Measurements from ENCODE around the gene RABGGTA. TPM values are rescaled to one million over a fixed set of nuclear protein-coding genes. Genes with fewer than 3 reads are reported as not detected.
A peak's percentile ranks its signal among the peaks of the same experiment; 100 is the strongest.
"Not testable (repeated sequence)": the region's sequence is repeated elsewhere in the genome, so short reads cannot be mapped to it uniquely, and the experiment has no call there.

RABGGTA gene
- total RNA-seq, 2 donors from 2014 or later, result 61.0 to 68.3 TPM

GRCh38 chr14:24253936-24254335, 17.5 kb downstream of the RABGGTA start:
- Mint-ChIP-seq H3K27me3 (no peaks in the 10 kb centered on the region), H3K9me3 (no peaks in the 10 kb centered on the region), H3K4me3 (no peak overlapping the region), H3K27ac (no peak overlapping the region), H3K4me1 (peaks cover 15% of the 10 kb centered on the region), H3K36me3 (ENCODE audit: low read depth) (peaks cover 19% of the 10 kb centered on the region)
- ATAC-seq (replicated peaks), result no peak

DNA sequence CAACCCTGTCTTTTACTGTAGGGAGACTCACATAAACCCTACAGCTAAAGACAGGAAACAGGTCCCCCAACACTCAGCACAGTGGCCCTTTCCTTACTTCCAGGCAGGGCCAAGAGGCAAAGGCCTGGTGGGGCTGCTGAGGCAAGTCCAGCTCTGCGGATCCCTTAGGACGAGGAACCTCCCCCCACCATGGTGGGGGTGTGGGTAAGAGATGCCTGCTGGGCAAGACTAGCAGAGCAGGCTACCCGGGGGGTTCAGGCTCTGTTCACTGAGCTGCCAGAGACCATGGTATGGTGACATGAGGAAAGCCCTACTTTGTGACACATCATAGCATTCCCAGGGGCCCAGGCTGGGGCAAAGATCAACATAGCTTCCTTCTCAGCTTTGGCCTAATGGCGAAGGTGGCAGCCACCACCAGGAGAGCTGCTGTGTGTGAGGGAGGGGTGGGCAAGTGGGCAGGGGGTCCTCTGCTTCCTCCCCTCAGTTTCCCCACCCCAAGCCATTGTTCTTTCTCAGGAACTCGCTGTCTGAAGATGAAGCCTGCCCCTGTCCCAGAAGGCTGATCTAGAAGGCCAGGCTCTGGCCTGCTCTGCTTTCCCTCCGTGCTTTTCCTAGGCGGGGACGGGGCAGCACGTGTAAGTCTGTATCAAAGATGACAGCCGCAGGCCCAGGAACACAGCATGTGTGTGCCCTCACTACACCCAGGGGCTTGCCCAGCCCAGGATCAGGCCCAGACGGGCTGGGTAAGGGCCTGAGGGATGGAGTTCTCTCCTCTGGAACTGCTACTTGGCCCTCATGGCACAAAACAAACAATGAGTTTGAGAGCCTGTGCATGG, 18.9 kb downstream of the RABGGTA start:
- H3K4me1 Mint-ChIP-seq, result peaks cover 22% of the 10 kb centered on the region
- H3K4me3 Mint-ChIP-seq, result no peak overlapping the region
- H3K36me3 Mint-ChIP-seq (ENCODE audit: low read depth), result peaks cover 19% of the 10 kb centered on the region
- H3K27ac Mint-ChIP-seq, result no peak overlapping the region
- no peaks in the 10 kb centered on the region for H3K9me3 Mint-ChIP-seq
- ATAC-seq (replicated peaks), result no peak
- no peaks in the 10 kb centered on the region for H3K27me3 Mint-ChIP-seq

DNA sequence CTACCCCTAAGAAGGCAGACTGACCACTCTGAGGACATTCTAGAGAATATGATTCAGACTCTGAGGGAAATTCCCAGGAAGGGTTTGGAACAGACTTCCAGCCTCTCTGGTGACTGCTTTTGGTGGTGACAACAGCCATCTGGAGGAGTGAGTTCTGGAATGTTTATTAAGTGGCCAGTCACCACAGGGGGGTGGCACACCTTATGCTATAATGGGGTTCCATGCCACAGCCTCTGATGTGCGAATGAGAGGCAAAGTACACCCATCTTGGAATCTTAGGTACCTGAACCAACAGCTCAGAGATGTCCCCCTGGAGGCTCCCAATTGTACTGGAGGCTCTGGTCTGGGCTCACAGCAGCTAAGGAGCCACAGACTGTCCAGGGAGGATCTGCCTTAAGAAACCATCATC, 19.5 kb downstream of the RABGGTA start:
- Mint-ChIP-seq H3K9me3 (no peaks in the 10 kb centered on the region), H3K27ac (peak overlapping the region; percentile 29), H3K27me3 (no peaks in the 10 kb centered on the region), H3K4me3 (no peak overlapping the region), H3K36me3 (ENCODE audit: low read depth) (peaks cover 19% of the 10 kb centered on the region), H3K4me1 (peaks cover 28% of the 10 kb centered on the region)
- ATAC-seq (replicated peaks), result no peak

GRCh38 chr14:24250354-24250753, 21.0 kb downstream of the RABGGTA start:
- peak overlapping the region; percentile 12 for H3K4me3 Mint-ChIP-seq
- ATAC-seq (replicated peaks), result no peak
- peak overlapping the region; percentile 74 for H3K27ac Mint-ChIP-seq
- peaks cover 31% of the 10 kb centered on the region for H3K4me1 Mint-ChIP-seq
- H3K9me3 Mint-ChIP-seq, result no peaks in the 10 kb centered on the region
- H3K36me3 Mint-ChIP-seq (ENCODE audit: low read depth), result peaks cover 15% of the 10 kb centered on the region
- H3K27me3 Mint-ChIP-seq, result no peaks in the 10 kb centered on the region

GRCh38 chr14:24249230-24250021, 22.0 kb downstream of the RABGGTA start:
- no peaks in the 10 kb centered on the region for H3K27me3 Mint-ChIP-seq
- ATAC-seq (replicated peaks), result no peak
- H3K4me3 Mint-ChIP-seq, result no peak overlapping the region
- no peaks in the 10 kb centered on the region for H3K9me3 Mint-ChIP-seq
- peaks cover 13% of the 10 kb centered on the region for H3K36me3 Mint-ChIP-seq (ENCODE audit: low read depth)
- no peak overlapping the region for H3K27ac Mint-ChIP-seq
- H3K4me1 Mint-ChIP-seq, result peaks cover 31% of the 10 kb centered on the region

DNA sequence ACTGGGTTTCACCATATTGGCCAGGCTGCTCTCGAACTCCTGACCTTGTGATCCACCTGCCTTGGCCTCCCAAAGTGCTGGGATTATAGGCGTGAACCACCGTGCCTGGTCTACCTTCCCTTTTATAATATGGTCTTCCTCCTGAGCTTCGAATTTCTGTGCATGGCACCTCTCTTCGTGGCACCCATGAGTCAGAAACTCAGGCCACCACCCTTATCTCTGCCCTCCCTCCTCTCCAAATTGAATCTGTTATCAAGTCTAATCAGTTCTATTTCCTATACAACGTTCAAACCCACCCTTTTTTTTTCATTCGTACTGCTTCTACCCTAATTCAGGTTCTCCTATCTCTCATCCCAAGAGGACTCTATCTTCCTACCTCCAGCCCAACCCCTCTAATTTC, 24.0 kb downstream of the RABGGTA start:
- no peak for ATAC-seq (replicated peaks)
- no peaks in the 10 kb centered on the region for H3K9me3 Mint-ChIP-seq
- H3K27me3 Mint-ChIP-seq, result no peaks in the 10 kb centered on the region
- H3K36me3 Mint-ChIP-seq (ENCODE audit: low read depth), result peaks cover 2% of the 10 kb centered on the region
- H3K4me3 Mint-ChIP-seq, result peak overlapping the region; percentile 71
- H3K4me1 Mint-ChIP-seq, result peaks cover 31% of the 10 kb centered on the region
- H3K27ac Mint-ChIP-seq, result peak overlapping the region; percentile 91

DNA sequence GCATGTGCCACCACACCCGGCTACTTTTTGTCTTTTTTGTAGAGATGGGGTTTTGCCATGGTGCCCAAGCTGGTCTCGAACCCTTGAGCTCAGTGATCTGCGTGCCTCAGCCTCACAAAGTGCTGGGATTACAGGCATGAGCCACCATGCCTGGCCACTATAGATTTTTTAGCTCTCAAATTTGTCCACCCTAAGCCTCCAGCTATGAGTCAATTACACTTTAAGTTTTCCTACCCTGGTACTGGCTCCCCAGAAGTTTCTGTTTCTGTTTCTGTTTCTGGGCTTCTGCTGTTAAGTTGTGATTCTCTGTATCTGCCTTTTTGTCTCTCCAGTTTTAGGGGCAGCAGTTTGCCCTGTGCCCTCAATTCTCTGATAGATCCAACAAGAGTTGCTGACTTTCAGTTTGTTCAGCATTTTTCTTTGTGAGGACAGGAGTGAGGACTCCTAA, 24.6 kb downstream of the RABGGTA start:
- peak; percentile 28 for ATAC-seq (replicated peaks)
- Mint-ChIP-seq H3K36me3 (ENCODE audit: low read depth) (peaks cover 8% of the 10 kb centered on the region), H3K27me3 (no peaks in the 10 kb centered on the region), H3K9me3 (no peaks in the 10 kb centered on the region), H3K4me1 (peaks cover 31% of the 10 kb centered on the region), H3K4me3 (peak overlapping the region; percentile 71), H3K27ac (peak overlapping the region; percentile 91)

GRCh38 chr14:24245350-24245749, 26.0 kb downstream of the RABGGTA start:
- Mint-ChIP-seq H3K36me3 (ENCODE audit: low read depth) (peaks cover 18% of the 10 kb centered on the region), H3K4me1 (peaks cover 24% of the 10 kb centered on the region), H3K4me3 (peak overlapping the region; percentile 83)
- ATAC-seq (replicated peaks); H3K9me3 Mint-ChIP-seq; H3K27ac Mint-ChIP-seq; H3K27me3 Mint-ChIP-seq: not testable (repeated sequence)

DNA sequence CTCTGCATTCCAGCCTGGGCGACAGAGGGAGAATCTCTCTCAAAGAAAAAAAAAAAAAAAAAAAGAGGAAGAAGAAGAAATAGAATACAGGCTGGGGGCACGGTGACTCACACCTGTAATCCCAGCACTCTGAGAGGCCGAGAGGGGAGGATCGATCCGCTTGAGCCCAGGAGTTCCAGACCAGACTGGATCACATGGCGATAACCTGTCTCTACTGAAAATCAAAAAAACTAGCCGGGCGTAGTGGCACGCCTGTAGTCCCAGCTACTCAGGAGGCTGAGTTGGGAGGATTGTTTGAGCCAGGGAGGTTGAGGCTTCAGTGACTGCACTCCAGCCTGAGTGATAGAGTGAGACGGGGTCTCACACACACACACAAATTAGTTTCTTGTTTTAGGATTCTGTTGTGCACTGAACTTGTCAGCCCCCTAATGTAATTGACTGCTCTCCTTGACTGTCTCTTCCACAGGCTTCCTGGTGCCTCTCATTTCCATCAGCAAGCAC, 28.0 kb downstream of the RABGGTA start:
- Mint-ChIP-seq H3K36me3 (ENCODE audit: low read depth) (peaks cover 38% of the 10 kb centered on the region), H3K4me3 (peak overlapping the region; percentile 83), H3K27ac (peak overlapping the region; percentile 94), H3K27me3 (no peaks in the 10 kb centered on the region), H3K9me3 (no peaks in the 10 kb centered on the region), H3K4me1 (peaks cover 40% of the 10 kb centered on the region)
- ATAC-seq (replicated peaks), result no peak

DNA sequence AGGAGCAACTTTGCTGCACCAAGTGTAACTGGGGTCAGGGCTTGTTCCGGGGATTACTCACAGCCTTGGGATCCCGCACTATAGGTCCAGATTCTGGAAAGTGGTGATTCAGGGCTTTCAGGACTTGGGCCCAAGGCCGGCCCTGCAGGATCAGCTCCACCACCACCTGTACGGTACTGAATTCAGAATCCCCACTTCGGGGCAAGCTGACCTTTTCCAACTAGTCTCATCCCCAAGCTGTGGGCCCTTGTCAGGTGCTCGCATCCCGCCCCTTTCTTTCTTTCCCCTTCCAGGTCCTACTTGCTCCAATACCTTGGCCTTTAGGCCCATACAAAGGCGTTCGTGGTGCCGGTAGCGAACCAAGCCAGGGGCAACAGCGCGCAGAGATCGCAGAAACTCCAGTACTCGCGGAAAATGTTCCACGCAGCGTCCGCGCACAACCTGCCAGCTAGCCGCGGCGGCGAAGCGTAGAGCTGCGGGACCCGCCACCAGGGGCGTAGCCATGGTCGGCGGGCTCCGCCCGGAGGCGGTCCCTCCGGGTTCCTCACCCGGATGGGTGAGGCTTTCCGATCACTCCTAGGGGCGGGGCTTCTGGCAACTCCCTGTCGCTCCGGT, 29.5 kb downstream of the RABGGTA start:
- no peaks in the 10 kb centered on the region for H3K27me3 Mint-ChIP-seq
- H3K4me3 Mint-ChIP-seq, result peak overlapping the region; percentile 83
- no peaks in the 10 kb centered on the region for H3K9me3 Mint-ChIP-seq
- peak overlapping the region; percentile 94 for H3K27ac Mint-ChIP-seq
- peaks cover 52% of the 10 kb centered on the region for H3K36me3 Mint-ChIP-seq (ENCODE audit: low read depth)
- peaks cover 40% of the 10 kb centered on the region for H3K4me1 Mint-ChIP-seq
- peak; percentile 87 for ATAC-seq (replicated peaks)

GRCh38 chr14:24240110-24240918, 31.1 kb downstream of the RABGGTA start:
- Mint-ChIP-seq H3K36me3 (ENCODE audit: low read depth) (peaks cover 68% of the 10 kb centered on the region), H3K4me3 (peak overlapping the region; percentile 83), H3K9me3 (no peaks in the 10 kb centered on the region), H3K27me3 (no peaks in the 10 kb centered on the region), H3K4me1 (peaks cover 44% of the 10 kb centered on the region), H3K27ac (peak overlapping the region; percentile 71)
- no peak for ATAC-seq (replicated peaks)

DNA sequence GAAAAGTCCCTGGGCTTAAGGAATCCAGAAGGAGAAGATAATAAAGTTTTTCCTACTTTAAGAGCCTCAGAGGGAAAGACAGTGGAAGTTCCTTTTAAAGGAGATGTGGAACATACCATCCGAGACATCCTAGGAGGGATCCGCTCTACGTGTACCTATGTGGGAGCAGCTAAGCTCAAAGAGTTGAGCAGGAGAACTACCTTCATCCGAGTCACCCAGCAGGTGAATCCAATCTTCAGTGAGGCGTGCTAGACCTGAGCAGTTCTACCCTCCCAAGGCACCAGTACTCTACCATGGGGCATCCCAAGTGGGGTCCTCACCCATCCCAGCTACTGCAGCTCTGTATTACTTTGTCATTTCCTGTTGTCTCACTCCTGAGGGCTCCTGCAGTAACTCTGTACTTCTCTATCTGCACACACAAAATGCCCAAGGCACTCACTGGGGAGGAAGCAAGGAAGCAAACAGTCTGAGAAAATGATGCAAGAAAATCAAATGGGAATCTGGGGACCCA, 32.8 kb downstream of the RABGGTA start:
- ATAC-seq (replicated peaks), result no peak
- Mint-ChIP-seq H3K27ac (peak overlapping the region; percentile 61), H3K9me3 (no peaks in the 10 kb centered on the region), H3K4me3 (peak overlapping the region; percentile 83), H3K4me1 (peaks cover 57% of the 10 kb centered on the region), H3K27me3 (no peaks in the 10 kb centered on the region), H3K36me3 (ENCODE audit: low read depth) (peaks cover 86% of the 10 kb centered on the region)

GRCh38 chr14:24238123-24238522, 33.3 kb downstream of the RABGGTA start:
- peaks cover 59% of the 10 kb centered on the region for H3K4me1 Mint-ChIP-seq
- H3K27me3 Mint-ChIP-seq, result no peaks in the 10 kb centered on the region
- no peaks in the 10 kb centered on the region for H3K9me3 Mint-ChIP-seq
- H3K36me3 Mint-ChIP-seq (ENCODE audit: low read depth), result peaks cover 89% of the 10 kb centered on the region
- H3K4me3 Mint-ChIP-seq, result peak overlapping the region; percentile 83
- H3K27ac Mint-ChIP-seq, result peak overlapping the region; percentile 61
- ATAC-seq (replicated peaks), result no peak

Data from activated T-helper 17 cell treated with anti-CD3 and anti-CD28 coated beads, Interleukin-2, amount 50 U/mL, for 72 hours (primary cell).